Loucy (cell line): Measurements from ENCODE around the gene FKBP6.

Experiments used
- H2AFZ ChIP-seq: fragments of 200-600 bp; sonication (generic); 2 replicates; pipeline ENCODE4 v1.6.0; 2016; ENCODE audit warnings: antibody characterized with exemption, mild to moderate bottlenecking, low read length, moderate library complexity
- H3F3A ChIP-seq: fragments of 200-600 bp; 2 replicates; pipeline ENCODE4 v1.6.0; 2016; ENCODE audit warnings: antibody characterized with exemption, low read depth, mild to moderate bottlenecking
- H3K27me3 ChIP-seq: fragments of 200-600 bp; sonication (generic); 2 replicates; pipeline ENCODE4 v1.6.1; 2014; ENCODE audit warnings: low read length, mild to moderate bottlenecking; ENCODE audit not compliant: insufficient read depth, poor library complexity, severe bottlenecking
- H3K36me3 ChIP-seq: fragments of 200-600 bp; sonication (generic); 2 replicates; pipeline ENCODE4 v1.6.1; 2016; ENCODE audit warnings: low read length; ENCODE audit not compliant: insufficient read depth
- H3K4me1 ChIP-seq: fragments of 200-600 bp; sonication (generic); 2 replicates; pipeline ENCODE4 v1.5.1; 2014; ENCODE audit warnings: low read length, mild to moderate bottlenecking; ENCODE audit not compliant: insufficient read depth, poor library complexity, severe bottlenecking
- H3K4me2 ChIP-seq: fragments of 200-600 bp; sonication (generic); 2 replicates; pipeline ENCODE4 v1.6.0; 2014; ENCODE audit warnings: antibody characterized with exemption, low read length, low read depth, mild to moderate bottlenecking; ENCODE audit not compliant: poor library complexity, severe bottlenecking
- H3K4me3 ChIP-seq: fragments of 200-600 bp; sonication (generic); 2 replicates; pipeline ENCODE4 v1.5.1; 2014; ENCODE audit warnings: low read length, mild to moderate bottlenecking, mixed read lengths; ENCODE audit not compliant: poor library complexity, severe bottlenecking
- H3K79me2 ChIP-seq: fragments of 200-600 bp; sonication (generic); 2 replicates; pipeline ENCODE4 v1.6.1; 2014; ENCODE audit warnings: low read length; ENCODE audit not compliant: insufficient read depth
- H3K9ac ChIP-seq: fragments of 200-600 bp; sonication (generic); 2 replicates; pipeline ENCODE4 v1.6.0; 2014; ENCODE audit warnings: mild to moderate bottlenecking, low read depth, low read length, moderate library complexity; ENCODE audit not compliant: poor library complexity, severe bottlenecking
- H3K9me2 ChIP-seq: fragments of 200-600 bp; sonication (generic); replicated peaks from 2 replicates; pipeline ENCODE4 v1.6.1; 2016; ENCODE audit warnings: low read depth, low read length, mixed read lengths
- H3K9me3 ChIP-seq: fragments of 200-600 bp; sonication (generic); 2 replicates; pipeline ENCODE4 v1.6.1; 2014; ENCODE audit warnings: mild to moderate bottlenecking, antibody characterized with exemption, low read length, low read depth; ENCODE audit not compliant: insufficient read depth
- H4K20me1 ChIP-seq: fragments of 200-600 bp; sonication (generic); 2 replicates; pipeline ENCODE4 v1.6.0; 2014; ENCODE audit warnings: antibody characterized with exemption, low read length, mild to moderate bottlenecking; ENCODE audit not compliant: insufficient read depth, poor library complexity, severe bottlenecking
- CTCF ChIP-seq: fragments of 200-600 bp; sonication (generic); conservative IDR thresholded peaks from 2 replicates; pipeline ENCODE4 v1.5.1; 2014; ENCODE audit warnings: mild to moderate bottlenecking, antibody characterized with exemption, low read length
- EZH2phosphoT487 ChIP-seq: fragments of 200-600 bp; IDR thresholded peaks from 2 replicates; pipeline ENCODE4 v1.6.1; 2018; ENCODE audit warnings: antibody characterized with exemption, mild to moderate bottlenecking, moderate library complexity, borderline replicate concordance

Gene FKBP6

GRCh38 chr7:73363225-73364005, 35.5 kb downstream of the FKBP6 start:
- no peaks in the 10 kb centered on the region for H3K4me1 ChIP-seq
- no peak overlapping the region for H3K4me2 ChIP-seq
- H3K27me3 ChIP-seq = no peaks in the 10 kb centered on the region
- no peaks in the 10 kb centered on the region for H3K79me2 ChIP-seq
- no peak overlapping the region for H3K4me3 ChIP-seq
- no peaks in the 10 kb centered on the region for H4K20me1 ChIP-seq
- no peaks in the 10 kb centered on the region for H3F3A ChIP-seq
- H3K36me3 ChIP-seq = no peaks in the 10 kb centered on the region
- no peak overlapping the region for H3K9ac ChIP-seq
- no peak for TF ChIP-seq CTCF
- no peak for TF ChIP-seq EZH2phosphoT487
- H2AFZ ChIP-seq = no peak overlapping the region
- H3K9me2 ChIP-seq = no peaks in the 10 kb centered on the region
- H3K9me3 ChIP-seq = no peaks in the 10 kb centered on the region

- no peak overlapping the region for H3K4me2 ChIP-seq
- H3K4me3 ChIP-seq = no peak overlapping the region
- no peaks in the 10 kb centered on the region for H3K9me3 ChIP-seq
- no peaks in the 10 kb centered on the region for H3K36me3 ChIP-seq
- no peak overlapping the region for H2AFZ ChIP-seq
- no peaks in the 10 kb centered on the region for H3K9me2 ChIP-seq
- no peaks in the 10 kb centered on the region for H3K79me2 ChIP-seq
- no peak for TF ChIP-seq CTCF
- no peak for TF ChIP-seq EZH2phosphoT487
- no peaks in the 10 kb centered on the region for H3F3A ChIP-seq
- H3K27me3 ChIP-seq = no peaks in the 10 kb centered on the region
- H4K20me1 ChIP-seq = no peaks in the 10 kb centered on the region
- H3K9ac ChIP-seq = no peak overlapping the region
- H3K4me1 ChIP-seq = no peaks in the 10 kb centered on the region
Measured at GRCh38 chr7:73364006-73364728, 36.2 kb downstream of the FKBP6 start.

- no peaks in the 10 kb centered on the region for H3K9me3 ChIP-seq
- H3K9me2 ChIP-seq = no peaks in the 10 kb centered on the region
- H4K20me1 ChIP-seq = no peaks in the 10 kb centered on the region
- no peak overlapping the region for H2AFZ ChIP-seq
- no peaks in the 10 kb centered on the region for H3K4me1 ChIP-seq
- no peaks in the 10 kb centered on the region for H3K79me2 ChIP-seq
- H3F3A ChIP-seq = no peaks in the 10 kb centered on the region
- no peak overlapping the region for H3K9ac ChIP-seq
- TF ChIP-seq EZH2phosphoT487 (no peak), CTCF (no peak)
- H3K4me2 ChIP-seq = no peak overlapping the region
- H3K27me3 ChIP-seq = no peaks in the 10 kb centered on the region
- no peaks in the 10 kb centered on the region for H3K36me3 ChIP-seq
- no peak overlapping the region for H3K4me3 ChIP-seq
Measured at GRCh38 chr7:73366127-73366526, 38.2 kb downstream of the FKBP6 start.
